ENCODE results near the gene FRYL. TPM values are rescaled to one million over a fixed set of nuclear protein-coding genes. Genes with fewer than 3 reads are reported as not detected.

FRYL gene
- total RNA-seq, 1 donor from 2014 or later, result 31.7 TPM

DNA sequence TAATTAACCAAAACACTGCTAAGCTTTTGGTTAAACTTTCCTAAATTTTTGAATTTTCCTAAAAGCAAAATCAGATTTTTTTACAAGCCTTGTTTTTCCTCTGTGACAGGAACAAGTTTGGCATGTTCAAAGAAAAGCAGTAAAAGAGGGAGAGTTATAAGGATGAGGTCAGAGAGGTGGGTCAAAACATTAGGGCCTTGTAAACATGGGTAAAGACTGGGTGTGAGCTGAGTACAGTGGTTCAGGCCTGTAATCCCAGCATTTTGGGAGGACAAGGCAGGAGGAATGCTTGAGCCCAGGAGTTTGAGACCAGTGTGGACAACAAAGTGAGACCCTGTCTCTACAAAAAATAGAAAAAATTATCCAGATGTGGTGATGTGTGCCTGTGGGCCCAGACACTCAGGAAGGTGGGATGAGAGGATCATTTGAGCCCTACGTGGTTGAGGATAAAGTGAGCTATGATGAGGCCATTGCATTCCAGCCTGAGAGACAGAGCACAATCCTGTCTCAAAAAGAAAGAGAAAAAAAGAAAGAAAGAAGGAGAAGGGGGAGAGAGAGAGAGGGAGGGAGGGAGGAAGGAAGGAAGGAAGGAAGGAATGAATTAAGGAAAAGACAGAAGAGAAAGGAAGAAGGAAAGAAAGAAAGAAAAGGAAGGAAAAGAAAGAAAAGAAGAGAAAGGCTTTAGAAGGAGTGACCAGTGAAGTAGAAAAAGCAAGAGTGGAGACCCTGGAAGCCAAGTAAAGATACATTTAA, 17.0 kb upstream of the FRYL start:
- Histone ChIP-seq H3K27me3 (ENCODE audit: control insufficient read depth, insufficient read depth, low read length) (no peaks in the 10 kb centered on the region), H3K4me3 (ENCODE audit: low read depth, low read length) (no peak overlapping the region), H3K36me3 (ENCODE audit: control insufficient read depth, insufficient read depth, low read length) (no peaks in the 10 kb centered on the region)
- DNase-seq (ENCODE audit: low read depth), result no peak
- no peak for TF ChIP-seq CTCF (IDR thresholded peaks at IDR 0.05; ENCODE audit: insufficient read depth, low read length, poor library complexity, severe bottlenecking)

- H3K27me3 ChIP-seq (ENCODE audit: control insufficient read depth, insufficient read depth, low read length), result no peaks in the 10 kb centered on the region
- no peak overlapping the region for H3K4me3 ChIP-seq (ENCODE audit: low read depth, low read length)
- no peaks in the 10 kb centered on the region for H3K36me3 ChIP-seq (ENCODE audit: control insufficient read depth, insufficient read depth, low read length)
- DNase-seq (ENCODE audit: low read depth), result no peak
- no peak for TF ChIP-seq CTCF (IDR thresholded peaks at IDR 0.05; ENCODE audit: insufficient read depth, low read length, poor library complexity, severe bottlenecking)
Observed at GRCh38 chr4:48796191-48796926, 16.3 kb upstream of the FRYL start.

- TF ChIP-seq CTCF (IDR thresholded peaks at IDR 0.05; ENCODE audit: insufficient read depth, low read length, poor library complexity, severe bottlenecking), result no peak
- no peak for DNase-seq (ENCODE audit: low read depth)
- no peaks in the 10 kb centered on the region for H3K36me3 ChIP-seq (ENCODE audit: control insufficient read depth, insufficient read depth, low read length)
- H3K27me3 ChIP-seq (ENCODE audit: control insufficient read depth, insufficient read depth, low read length), result no peaks in the 10 kb centered on the region
- no peak overlapping the region for H3K4me3 ChIP-seq (ENCODE audit: low read depth, low read length)
Observed at GRCh38 chr4:48795108-48795507, 15.0 kb upstream of the FRYL start.

- H3K4me3 ChIP-seq (ENCODE audit: low read depth, low read length), result no peak overlapping the region
- H3K27me3 ChIP-seq (ENCODE audit: control insufficient read depth, insufficient read depth, low read length), result no peaks in the 10 kb centered on the region
- no peak for DNase-seq (ENCODE audit: low read depth)
- TF ChIP-seq CTCF (IDR thresholded peaks at IDR 0.05; ENCODE audit: insufficient read depth, low read length, poor library complexity, severe bottlenecking), result no peak
- no peaks in the 10 kb centered on the region for H3K36me3 ChIP-seq (ENCODE audit: control insufficient read depth, insufficient read depth, low read length)
Observed at GRCh38 chr4:48792348-48793006, 12.4 kb upstream of the FRYL start.

- no peak for DNase-seq (ENCODE audit: low read depth)
- TF ChIP-seq CTCF (IDR thresholded peaks at IDR 0.05; ENCODE audit: insufficient read depth, low read length, poor library complexity, severe bottlenecking), result no peak
- Histone ChIP-seq H3K36me3 (ENCODE audit: control insufficient read depth, insufficient read depth, low read length) (no peaks in the 10 kb centered on the region), H3K27me3 (ENCODE audit: control insufficient read depth, insufficient read depth, low read length) (no peaks in the 10 kb centered on the region), H3K4me3 (ENCODE audit: low read depth, low read length) (no peak overlapping the region)
Observed at GRCh38 chr4:48791313-48791712, 11.2 kb upstream of the FRYL start.

All from kidney epithelial cell (primary cell).